ENCODE results near the gene S100A11. TPM values are rescaled to one million over a fixed set of nuclear protein-coding genes. Genes with fewer than 3 reads are reported as not detected.

The S100A11 gene
- total RNA-seq, 1 donor from 2014 or later, result 559 TPM

DNA sequence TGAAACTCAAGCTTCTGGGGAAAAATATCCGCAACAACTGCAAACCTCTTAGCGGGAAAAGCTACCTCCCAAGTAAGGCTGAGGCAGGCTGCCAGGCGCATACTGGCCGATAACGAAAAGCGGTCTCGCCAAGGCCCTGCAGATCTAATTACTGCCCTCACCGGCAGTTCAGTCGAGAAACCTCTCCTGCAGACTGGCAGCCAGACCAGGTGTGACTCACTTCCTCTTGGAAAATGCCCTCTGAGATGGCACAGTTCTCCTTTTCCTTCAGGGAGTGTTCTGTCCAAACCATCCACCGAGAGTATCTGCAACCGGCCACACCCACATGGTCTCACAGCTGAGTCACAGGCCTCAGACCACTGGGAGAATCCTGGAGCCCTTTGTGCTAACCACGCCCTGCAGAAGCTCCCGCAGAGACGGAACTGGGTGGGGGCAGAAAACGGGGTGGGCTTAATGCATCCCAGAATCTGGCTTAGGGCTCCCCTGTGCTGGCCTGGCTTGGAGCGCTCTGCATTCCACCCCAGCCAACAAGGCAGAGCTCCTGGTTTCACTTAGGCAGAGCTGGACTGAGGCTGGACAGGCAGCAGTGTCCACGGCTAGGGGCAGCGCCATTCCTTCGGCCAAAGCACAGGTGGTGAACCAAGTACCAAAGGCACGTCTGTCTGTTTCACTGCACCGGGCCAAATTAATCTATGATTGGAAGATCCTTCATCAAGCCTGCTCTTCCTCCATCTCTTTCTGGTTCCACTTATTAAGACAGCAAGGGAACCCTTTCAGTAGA, 44.3 kb downstream of the S100A11 start:
- TF ChIP-seq, protein P1, sequence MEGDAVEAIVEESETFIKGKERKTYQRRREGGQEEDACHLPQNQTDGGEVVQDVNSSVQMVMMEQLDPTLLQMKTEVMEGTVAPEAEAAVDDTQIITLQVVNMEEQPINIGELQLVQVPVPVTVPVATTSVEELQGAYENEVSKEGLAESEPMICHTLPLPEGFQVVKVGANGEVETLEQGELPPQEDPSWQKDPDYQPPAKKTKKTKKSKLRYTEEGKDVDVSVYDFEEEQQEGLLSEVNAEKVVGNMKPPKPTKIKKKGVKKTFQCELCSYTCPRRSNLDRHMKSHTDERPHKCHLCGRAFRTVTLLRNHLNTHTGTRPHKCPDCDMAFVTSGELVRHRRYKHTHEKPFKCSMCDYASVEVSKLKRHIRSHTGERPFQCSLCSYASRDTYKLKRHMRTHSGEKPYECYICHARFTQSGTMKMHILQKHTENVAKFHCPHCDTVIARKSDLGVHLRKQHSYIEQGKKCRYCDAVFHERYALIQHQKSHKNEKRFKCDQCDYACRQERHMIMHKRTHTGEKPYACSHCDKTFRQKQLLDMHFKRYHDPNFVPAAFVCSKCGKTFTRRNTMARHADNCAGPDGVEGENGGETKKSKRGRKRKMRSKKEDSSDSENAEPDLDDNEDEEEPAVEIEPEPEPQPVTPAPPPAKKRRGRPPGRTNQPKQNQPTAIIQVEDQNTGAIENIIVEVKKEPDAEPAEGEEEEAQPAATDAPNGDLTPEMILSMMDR (IDR thresholded peaks at IDR 0.05), result no peak
- TF ChIP-seq POLR2AphosphoS5 (IDR thresholded peaks at IDR 0.05; ENCODE audit: insufficient read depth in 1 of 2, low read depth in 1 of 2), result peak; percentile 60 to 88
- TF ChIP-seq POLR2A (IDR thresholded peaks at IDR 0.05), result peak in 1 of 2 donors; percentile 61
- peaks cover 68% of the 10 kb centered on the region for H3K4me1 ChIP-seq
- DNase-seq (ENCODE audit: extremely low spot score in 2 of 2), result peak in 1 of 2 donors; percentile 96

DNA sequence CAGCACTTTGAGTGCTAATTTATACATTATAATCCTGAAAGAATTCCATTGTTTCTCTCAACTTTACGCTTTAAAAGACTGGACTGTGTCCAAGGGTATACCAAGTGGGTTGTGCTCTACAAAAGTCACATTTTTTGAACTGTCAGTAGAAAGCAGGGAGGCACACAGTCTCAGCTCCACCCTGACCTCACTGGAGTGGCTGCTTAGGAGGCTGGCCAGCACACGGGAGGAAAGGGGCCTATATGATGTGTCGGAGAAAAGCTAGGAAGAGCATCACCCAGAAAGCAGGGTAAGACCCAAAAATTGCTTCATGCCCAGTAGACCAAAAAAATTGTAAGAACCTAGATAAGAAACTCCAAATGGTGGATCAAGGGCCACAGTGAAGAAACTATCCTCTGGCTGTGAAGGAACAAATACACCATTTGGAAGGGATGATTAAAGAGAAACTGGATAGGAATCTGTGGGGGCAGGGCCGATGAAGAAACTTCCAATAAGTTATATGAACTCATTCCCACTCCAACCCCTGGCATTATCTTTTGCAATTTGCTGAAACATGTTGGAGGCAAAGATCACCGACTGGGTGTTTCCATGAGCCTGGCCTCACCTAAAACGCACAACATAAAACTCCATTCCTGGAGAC, 45.0 kb downstream of the S100A11 start:
- TF ChIP-seq, protein P1 (IDR thresholded peaks at IDR 0.05), result no peak
- TF ChIP-seq POLR2AphosphoS5 (IDR thresholded peaks at IDR 0.05; ENCODE audit: insufficient read depth in 1 of 2, low read depth in 1 of 2), result no peak
- H3K27ac ChIP-seq, result peak overlapping the region; percentile 97
- peak overlapping the region; percentile 83 to 98 for H3K4me3 ChIP-seq
- no peaks in the 10 kb centered on the region for H3K9me3 ChIP-seq
- peaks cover 0 to under 1% of the 10 kb centered on the region in 2 donors for H3K36me3 ChIP-seq
- no peak for DNase-seq (ENCODE audit: extremely low spot score in 2 of 2)
- H3K4me1 ChIP-seq, result peaks cover 74% of the 10 kb centered on the region
- intact Hi-C loops (cut with DNase I), result no loop called here
- no peaks in the 10 kb centered on the region for H3K27me3 ChIP-seq

More for the DNA sequence above, 44.3 kb downstream of the S100A11 start:
- Histone ChIP-seq H3K27ac (peak overlapping the region; percentile 97), H3K9me3 (no peaks in the 10 kb centered on the region), H3K4me3 (peak overlapping the region; percentile 83 to 98), H3K27me3 (no peaks in the 10 kb centered on the region), H3K36me3 (no peaks in the 10 kb centered on the region)
- intact Hi-C loops (cut with DNase I), result no loop called here

DNA sequence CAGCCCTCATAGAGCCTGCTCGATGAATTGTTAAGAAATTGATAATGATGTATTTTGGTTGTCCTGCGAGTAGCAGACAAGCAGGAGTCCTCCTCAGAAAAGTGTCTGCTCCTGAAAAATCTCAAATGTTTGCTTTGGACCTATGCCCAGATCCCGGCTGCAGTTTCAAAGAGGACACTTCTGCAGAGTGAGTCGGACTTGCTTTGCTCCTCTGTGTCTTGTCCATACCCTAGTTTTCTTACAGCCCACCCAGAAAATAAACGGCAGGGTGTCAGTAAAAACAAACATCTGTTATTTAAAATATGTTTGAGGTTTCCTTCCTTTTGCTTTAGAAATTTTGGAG, 46.0 kb downstream of the S100A11 start:
- DNase-seq (ENCODE audit: extremely low spot score in 2 of 2), result no peak
- H3K27me3 ChIP-seq, result no peaks in the 10 kb centered on the region
- TF ChIP-seq POLR2AphosphoS5 (IDR thresholded peaks at IDR 0.05; ENCODE audit: insufficient read depth in 1 of 2, low read depth in 1 of 2) (no peak), POLR2A (IDR thresholded peaks at IDR 0.05) (no peak)
- TF ChIP-seq, protein P1 (IDR thresholded peaks at IDR 0.05), result no peak
- H3K9me3 ChIP-seq, result no peaks in the 10 kb centered on the region
- intact Hi-C loops (cut with DNase I), result no loop called here
- H3K4me1 ChIP-seq, result peaks cover 84% of the 10 kb centered on the region
- peak overlapping the region; percentile 83 to 98 for H3K4me3 ChIP-seq
- peak overlapping the region; percentile 97 for H3K27ac ChIP-seq
- H3K36me3 ChIP-seq, result peaks cover 0 to 7% of the 10 kb centered on the region in 2 donors

DNA sequence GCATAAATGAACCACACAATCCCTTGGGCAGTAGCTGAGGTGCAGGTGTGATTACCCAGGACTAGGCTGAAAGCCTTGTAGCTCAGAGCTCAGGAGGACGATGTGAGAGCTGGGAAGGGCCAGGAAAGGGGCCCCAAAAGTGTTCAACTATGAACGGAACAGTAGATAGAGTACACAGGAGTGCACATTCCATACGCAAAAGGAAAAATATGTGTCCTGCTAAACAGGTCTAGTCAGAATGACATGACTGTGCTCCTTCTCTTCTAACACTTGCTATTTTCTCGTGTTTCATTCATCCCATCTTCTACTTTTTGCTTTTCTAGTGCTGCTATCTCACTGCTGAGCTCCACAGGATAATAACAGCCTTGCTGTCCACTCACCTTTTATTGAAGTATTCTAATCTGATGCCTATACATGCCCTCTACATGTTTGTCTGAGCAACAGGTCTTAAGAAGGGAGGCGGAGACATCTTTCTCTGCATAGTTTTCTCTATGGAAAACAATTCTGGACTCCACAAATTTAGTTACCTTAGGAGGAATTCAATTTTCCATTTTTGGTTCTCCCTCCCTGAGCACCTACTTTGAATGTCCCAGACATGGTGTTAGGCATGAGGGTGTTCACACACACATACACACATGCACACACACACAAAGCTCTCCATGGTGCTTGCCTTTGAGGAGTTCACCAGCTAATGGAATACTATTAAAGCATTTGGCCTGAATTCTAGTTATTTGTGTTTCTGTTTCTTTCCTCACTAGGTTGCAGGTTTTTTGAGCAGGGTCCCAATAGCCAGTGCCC, 46.5 kb downstream of the S100A11 start:
- H3K9me3 ChIP-seq, result no peaks in the 10 kb centered on the region
- H3K27me3 ChIP-seq, result no peaks in the 10 kb centered on the region
- no peak for DNase-seq (ENCODE audit: extremely low spot score in 2 of 2)
- peaks cover 0 to 13% of the 10 kb centered on the region in 2 donors for H3K36me3 ChIP-seq
- peak overlapping the region; percentile 97 for H3K27ac ChIP-seq
- peaks cover 89% of the 10 kb centered on the region for H3K4me1 ChIP-seq
- TF ChIP-seq POLR2AphosphoS5 (IDR thresholded peaks at IDR 0.05; ENCODE audit: insufficient read depth in 1 of 2, low read depth in 1 of 2) (no peak), POLR2A (IDR thresholded peaks at IDR 0.05) (no peak)
- TF ChIP-seq, protein P1 (IDR thresholded peaks at IDR 0.05), result no peak
- peak overlapping the region; percentile 83 to 98 for H3K4me3 ChIP-seq
- intact Hi-C loops (cut with DNase I), result no loop called here

All from vagina (tissue), 2 donors.